Astrocyte (in vitro differentiated cells and primary cell): ENCODE measurements around the gene ESRRB.

Experiments used
- EZH2 ChIP-seq: IDR thresholded peaks from 2 replicates; pipeline ENCODE4 v1.6.1; 2012; ENCODE audit warnings: mild to moderate bottlenecking, low read length, inconsistent platforms; ENCODE audit not compliant: insufficient read depth
- TF ChIP-seq, protein P1 (sequence below): IDR thresholded peaks from 2 replicates; pipeline ENCODE4 v1.5.1; 2011; ENCODE audit warnings: low read depth, mild to moderate bottlenecking, inconsistent platforms, low read length, moderate library complexity; ENCODE audit not compliant: insufficient read depth

DNA sequence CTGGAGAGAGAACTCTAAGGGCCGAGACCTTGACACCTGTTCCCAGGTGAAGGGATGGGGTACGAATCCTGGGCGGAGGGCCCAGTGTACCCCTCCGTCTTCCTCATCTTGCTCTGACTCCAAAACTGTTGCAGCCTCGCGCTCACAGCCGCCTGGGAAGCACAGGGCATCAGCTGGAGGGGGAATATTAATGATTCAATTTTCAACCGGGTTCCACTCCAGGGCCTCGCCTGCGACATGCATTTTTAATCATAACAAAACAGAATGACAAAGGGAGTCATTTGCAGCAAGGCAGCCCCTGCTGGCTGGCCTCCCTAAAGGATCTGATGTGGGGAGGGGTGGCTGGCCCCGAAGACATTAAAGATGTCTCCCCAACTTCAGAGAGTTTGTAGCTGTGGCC, 41.6 kb upstream of the ESRRB start:
- TF ChIP-seq, protein P1, sequence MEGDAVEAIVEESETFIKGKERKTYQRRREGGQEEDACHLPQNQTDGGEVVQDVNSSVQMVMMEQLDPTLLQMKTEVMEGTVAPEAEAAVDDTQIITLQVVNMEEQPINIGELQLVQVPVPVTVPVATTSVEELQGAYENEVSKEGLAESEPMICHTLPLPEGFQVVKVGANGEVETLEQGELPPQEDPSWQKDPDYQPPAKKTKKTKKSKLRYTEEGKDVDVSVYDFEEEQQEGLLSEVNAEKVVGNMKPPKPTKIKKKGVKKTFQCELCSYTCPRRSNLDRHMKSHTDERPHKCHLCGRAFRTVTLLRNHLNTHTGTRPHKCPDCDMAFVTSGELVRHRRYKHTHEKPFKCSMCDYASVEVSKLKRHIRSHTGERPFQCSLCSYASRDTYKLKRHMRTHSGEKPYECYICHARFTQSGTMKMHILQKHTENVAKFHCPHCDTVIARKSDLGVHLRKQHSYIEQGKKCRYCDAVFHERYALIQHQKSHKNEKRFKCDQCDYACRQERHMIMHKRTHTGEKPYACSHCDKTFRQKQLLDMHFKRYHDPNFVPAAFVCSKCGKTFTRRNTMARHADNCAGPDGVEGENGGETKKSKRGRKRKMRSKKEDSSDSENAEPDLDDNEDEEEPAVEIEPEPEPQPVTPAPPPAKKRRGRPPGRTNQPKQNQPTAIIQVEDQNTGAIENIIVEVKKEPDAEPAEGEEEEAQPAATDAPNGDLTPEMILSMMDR, result no peak
- TF ChIP-seq EZH2, result no peak
